Measurements from ENCODE around the gene RXFP2. TPM values are rescaled to one million over a fixed set of nuclear protein-coding genes. Genes with fewer than 3 reads are reported as not detected.
A peak's percentile ranks its signal among the peaks of the same experiment; 100 is the strongest.

The RXFP2 gene
- total RNA-seq, 1 donor from 2014 or later = 0.80 TPM

- Mint-ChIP-seq H3K4me3 (no peak overlapping the region), H3K36me3 (no peaks in the 10 kb centered on the region), H3K27me3 (no peaks in the 10 kb centered on the region), H3K9me3 (no peaks in the 10 kb centered on the region), H3K4me1 (ENCODE audit: unreplicated experiment) (peaks cover 7% of the 10 kb centered on the region), H3K27ac (peak overlapping the region; percentile 9)
- TF ChIP-seq CTCF (conservative IDR thresholded peaks at IDR 0.05) = peak; percentile 40
- DNase-seq (ENCODE audit: extremely low spot score, unreplicated experiment) = no peak
Measured at GRCh38 chr13:31824705-31825517, 85.6 kb downstream of the RXFP2 start.

GRCh38 chr13:31826521-31826920 lies 87.2 kb downstream of the RXFP2 start:
- Mint-ChIP-seq H3K4me3 (no peak overlapping the region), H3K4me1 (ENCODE audit: unreplicated experiment) (peaks cover 7% of the 10 kb centered on the region), H3K36me3 (no peaks in the 10 kb centered on the region), H3K27me3 (no peaks in the 10 kb centered on the region), H3K27ac (no peak overlapping the region), H3K9me3 (no peaks in the 10 kb centered on the region)
- DNase-seq (ENCODE audit: extremely low spot score, unreplicated experiment) = no peak
- no peak for TF ChIP-seq CTCF (conservative IDR thresholded peaks at IDR 0.05)

- H3K4me3 Mint-ChIP-seq = no peak overlapping the region
- H3K36me3 Mint-ChIP-seq = no peaks in the 10 kb centered on the region
- no peak for TF ChIP-seq CTCF (conservative IDR thresholded peaks at IDR 0.05)
- H3K27ac Mint-ChIP-seq = no peak overlapping the region
- peaks cover 7% of the 10 kb centered on the region for H3K4me1 Mint-ChIP-seq (ENCODE audit: unreplicated experiment)
- no peaks in the 10 kb centered on the region for H3K9me3 Mint-ChIP-seq
- no peak for DNase-seq (ENCODE audit: extremely low spot score, unreplicated experiment)
- H3K27me3 Mint-ChIP-seq = no peaks in the 10 kb centered on the region
Measured at GRCh38 chr13:31827707-31828106, 88.4 kb downstream of the RXFP2 start.

GRCh38 chr13:31835932-31836331 lies 96.6 kb downstream of the RXFP2 start:
- H3K27ac Mint-ChIP-seq = no peak overlapping the region
- no peak for TF ChIP-seq CTCF (conservative IDR thresholded peaks at IDR 0.05)
- no peak for DNase-seq (ENCODE audit: extremely low spot score, unreplicated experiment)

GRCh38 chr13:31843044-31843443 lies 103.7 kb downstream of the RXFP2 start:
- Mint-ChIP-seq H3K27me3 (peaks cover 62% of the 10 kb centered on the region), H3K36me3 (no peaks in the 10 kb centered on the region), H3K27ac (no peak overlapping the region), H3K4me3 (no peak overlapping the region), H3K4me1 (ENCODE audit: unreplicated experiment) (no peaks in the 10 kb centered on the region), H3K9me3 (no peaks in the 10 kb centered on the region)
- TF ChIP-seq CTCF (conservative IDR thresholded peaks at IDR 0.05) = no peak
- DNase-seq (ENCODE audit: extremely low spot score, unreplicated experiment) = no peak

More at GRCh38 chr13:31835932-31836331, 96.6 kb downstream of the RXFP2 start:
- Mint-ChIP-seq H3K9me3 (peaks cover 4% of the 10 kb centered on the region), H3K4me3 (no peak overlapping the region), H3K27me3 (peaks cover 17% of the 10 kb centered on the region), H3K36me3 (no peaks in the 10 kb centered on the region), H3K4me1 (ENCODE audit: unreplicated experiment) (no peaks in the 10 kb centered on the region)

All from type B pancreatic cell (in vitro differentiated cells).